H1 (cell line): ENCODE measurements around the gene TSHZ2. TPM values are rescaled to one million over a fixed set of nuclear protein-coding genes. Genes with fewer than 3 reads are reported as not detected.

ENCODE experiments used
- CTCF ChIA-PET: fragments of 300-600 bp; sonication (Branson Sonifier 250); formaldehyde crosslinking; loops from one replicate; lab custom pipeline; 2021; ENCODE audit not compliant: partially characterized antibody; lab: Charles Lee
- POLR2A ChIA-PET: fragments of 300-600 bp; sonication (Branson Sonifier 250); formaldehyde crosslinking; loops from one replicate; lab custom pipeline; 2021; ENCODE audit warnings: inconsistent platforms; ENCODE audit not compliant: partially characterized antibody; lab: Charles Lee
- DNase-seq, 2 experiments: peaks; one replicate each; pipeline versions ENCODE4 v3.0.0 to v3.0.0-alpha.2; 2010 to 2022; ENCODE audit warnings: low spot score in 2 of 2, low read depth in 1 of 2, mixed read lengths in 1 of 2
- FAIRE-seq: peaks from 2 replicates; lab custom pipeline; 2011; peaks lifted over from hg19 to GRCh38; lab: Jason Lieb, UNC
- H2AFZ ChIP-seq: 2 replicates; pipeline ENCODE4 v1.8.1; 2012; ENCODE audit warnings: low read length, inconsistent platforms
- H2AK5ac ChIP-seq: 2 replicates; pipeline ENCODE4 v1.6.1; 2013; ENCODE audit warnings: low read depth, low read length
- H2BK120ac ChIP-seq: replicated peaks from 2 replicates; pipeline ENCODE3; 2013; ENCODE audit warnings: low read depth, low read length, inconsistent platforms
- H2BK12ac ChIP-seq: 2 replicates; pipeline ENCODE4 v1.6.1; 2013; ENCODE audit warnings: low read depth, low read length
- H2BK15ac ChIP-seq: 2 replicates; pipeline ENCODE4 v1.6.1; 2013; ENCODE audit warnings: low read length
- H2BK20ac ChIP-seq: 2 replicates; pipeline ENCODE4 v1.6.1; 2013; ENCODE audit warnings: low read length
- H2BK5ac ChIP-seq: 2 replicates; pipeline ENCODE4 v1.6.1; 2013; ENCODE audit warnings: low read depth, low read length
- H3K14ac ChIP-seq: 2 replicates; pipeline ENCODE4 v1.6.1; 2013; ENCODE audit warnings: inconsistent platforms; ENCODE audit not compliant: insufficient read length
- H3K18ac ChIP-seq: 2 replicates; pipeline ENCODE4 v1.6.1; 2013; ENCODE audit warnings: low read length; ENCODE audit errors: extremely low read depth
- H3K23ac ChIP-seq: 2 replicates; pipeline ENCODE4 v1.6.1; 2013; ENCODE audit warnings: inconsistent platforms; ENCODE audit not compliant: insufficient read length
- H3K23me2 ChIP-seq: 2 replicates; pipeline ENCODE4 v1.6.1; 2013; ENCODE audit warnings: low read depth, low read length
- H3K27ac ChIP-seq: 2 replicates; pipeline ENCODE4 v1.6.1; 2011; ENCODE audit warnings: low read depth, low read length, inconsistent platforms
- H3K27me3 ChIP-seq, 4 experiments: replicated peaks in 1 of 4; 1 replicate in 1 of 4; 2 replicates in 3 of 4; pipeline versions ENCODE4 v1.6.1 to v1.8.1; 2011 to 2013; ENCODE audit warnings: low read length in 3 of 4, mild to moderate bottlenecking in 3 of 4, inconsistent platforms in 2 of 4, mixed read lengths in 2 of 4, moderate library complexity in 1 of 4; ENCODE audit not compliant: control insufficient read depth in 3 of 4, insufficient read depth in 3 of 4; ENCODE audit errors: extremely low read depth in 1 of 4
- H3K36me3 ChIP-seq, 4 experiments: 2 replicates each; pipeline versions ENCODE4 v1.6.1 to v1.8.1; 2011 to 2013; ENCODE audit warnings: mild to moderate bottlenecking in 4 of 4, low read length in 3 of 4, moderate library complexity in 2 of 4, control low read depth in 1 of 4, inconsistent platforms in 1 of 4; ENCODE audit not compliant: insufficient read depth in 4 of 4, control insufficient read depth in 2 of 4
- H3K4ac ChIP-seq: replicated peaks from 2 replicates; pipeline ENCODE3; 2013; ENCODE audit warnings: low read length, low read depth, mixed read lengths, inconsistent platforms; ENCODE audit not compliant: insufficient read length
- H3K4me1 ChIP-seq, 4 experiments: replicated peaks in 1 of 4; 1 replicate in 1 of 4; 2 replicates in 3 of 4; pipeline versions ENCODE4 v1.6.1 to v1.8.1; 2011 to 2013; ENCODE audit warnings: low read length in 3 of 4, inconsistent platforms in 2 of 4, mixed read lengths in 1 of 4; ENCODE audit not compliant: insufficient read depth in 4 of 4, control insufficient read depth in 3 of 4
- H3K4me2 ChIP-seq, 2 experiments: 2 replicates each; pipeline versions ENCODE4 v1.6.1 to v1.8.1; 2011 to 2013; ENCODE audit warnings: low read depth in 2 of 2, low read length in 2 of 2, control low read depth in 1 of 2, inconsistent platforms in 1 of 2, mild to moderate bottlenecking in 1 of 2; ENCODE audit not compliant: insufficient read depth in 1 of 2
- H3K4me3 ChIP-seq, 4 experiments: fragments of 200-600, 300-600 bp in 1 of 4; sonication (generic), shearing (Covaris generic), sonication (Bioruptor Twin) in 1 of 4; 2 replicates each; pipeline versions ENCODE4 v1.5.1 to v1.8.1; 2011 to 2016; ENCODE audit warnings: low read length in 4 of 4, low read depth in 3 of 4, control low read depth in 2 of 4, inconsistent platforms in 2 of 4, mild to moderate bottlenecking in 2 of 4, mixed read lengths in 1 of 4, moderate library complexity in 1 of 4; ENCODE audit not compliant: insufficient read depth in 2 of 4; ENCODE audit errors: extremely low read depth in 1 of 4
- H3K56ac ChIP-seq: replicated peaks from 2 replicates; pipeline ENCODE3; 2013; ENCODE audit warnings: low read depth, mild to moderate bottlenecking, mixed read lengths, low read length, inconsistent platforms; ENCODE audit not compliant: insufficient read length
- H3K79me1 ChIP-seq: 2 replicates; pipeline ENCODE4 v1.6.1; 2013; ENCODE audit warnings: low read depth, low read length, control low read depth
- H3K79me2 ChIP-seq, 2 experiments: 2 replicates each; pipeline versions ENCODE4 v1.6.1 to v1.8.1; 2012 to 2013; ENCODE audit warnings: low read length in 2 of 2, mild to moderate bottlenecking in 2 of 2, inconsistent platforms in 1 of 2; ENCODE audit not compliant: insufficient read depth in 2 of 2, control insufficient read depth in 1 of 2
- H3K9ac ChIP-seq, 4 experiments: replicated peaks in 1 of 4; 1 replicate in 1 of 4; 2 replicates in 3 of 4; pipeline versions ENCODE4 v1.6.1 to v1.8.1; 2011 to 2013; ENCODE audit warnings: low read depth in 3 of 4, low read length in 3 of 4, control low read depth in 2 of 4, mild to moderate bottlenecking in 2 of 4, moderate library complexity in 2 of 4, inconsistent platforms in 1 of 4; ENCODE audit errors: extremely low read depth in 1 of 4
- H3K9me3 ChIP-seq, 2 experiments: 2 replicates each; pipeline versions ENCODE4 v1.6.1 to v1.8.1; 2012 to 2013; ENCODE audit warnings: mild to moderate bottlenecking in 2 of 2, moderate library complexity in 2 of 2, control low read depth in 1 of 2, inconsistent platforms in 1 of 2, low read depth in 1 of 2, low read length in 1 of 2, mixed read lengths in 1 of 2; ENCODE audit not compliant: insufficient read depth in 2 of 2
- H4K20me1 ChIP-seq, 2 experiments: replicated peaks in 1 of 2; 2 replicates each; pipeline versions ENCODE3 to v1.8.1; 2011 to 2013; ENCODE audit warnings: inconsistent platforms in 2 of 2, low read length in 2 of 2, mild to moderate bottlenecking in 1 of 2; ENCODE audit not compliant: insufficient read depth in 2 of 2, control insufficient read depth in 1 of 2
- H4K5ac ChIP-seq: 2 replicates; pipeline ENCODE4 v1.6.1; 2013; ENCODE audit warnings: low read length, low read depth, mixed read lengths, inconsistent platforms; ENCODE audit not compliant: insufficient read length
- H4K8ac ChIP-seq: 2 replicates; pipeline ENCODE4 v1.8.0; 2013; ENCODE audit warnings: mild to moderate bottlenecking, moderate library complexity, low read length, inconsistent platforms; ENCODE audit not compliant: insufficient read depth; ENCODE audit errors: extremely low read depth
- H4K91ac ChIP-seq: replicated peaks from 2 replicates; pipeline ENCODE3; 2013; ENCODE audit warnings: low read length, mixed read lengths, inconsistent platforms; ENCODE audit not compliant: insufficient read length
- BCL11A ChIP-seq, 2 experiments: IDR thresholded peaks; one replicate each; pipeline ENCODE4 v1.6.1; 2011; ENCODE audit warnings: low read depth in 2 of 2, low read length in 2 of 2, mild to moderate bottlenecking in 2 of 2
- CEBPB ChIP-seq: IDR thresholded peaks from 2 replicates; pipeline ENCODE4 v1.6.1; 2012; ENCODE audit warnings: low read depth, low read length
- EZH2 ChIP-seq: fragments of 200-600 bp; sonication (generic); IDR thresholded peaks from 2 replicates; pipeline ENCODE4 v1.7.1; 2012; ENCODE audit warnings: low read depth, mild to moderate bottlenecking, moderate library complexity, low read length, inconsistent platforms; ENCODE audit not compliant: severe bottlenecking
- JUND ChIP-seq: IDR thresholded peaks from 2 replicates; pipeline ENCODE4 v1.6.1; 2011; ENCODE audit warnings: mild to moderate bottlenecking, improper control_type of control experiment, low read length
- RAD21 ChIP-seq, 2 experiments: IDR thresholded peaks in 1 of 2; conservative IDR thresholded peaks in 1 of 2; 2 replicates each; pipeline ENCODE4 v1.6.1; 2011; ENCODE audit warnings: low read depth in 2 of 2, low read length in 2 of 2, improper control_type of control experiment in 1 of 2, inconsistent platforms in 1 of 2, mild to moderate bottlenecking in 1 of 2, moderate library complexity in 1 of 2
- TAF1 ChIP-seq: IDR thresholded peaks from 2 replicates; pipeline ENCODE4 v1.6.1; 2011; ENCODE audit warnings: mild to moderate bottlenecking, low read depth, low read length
- WGBS, 2 experiments: shearing (Covaris generic) in 1 of 2; methylation state at CpG; one replicate each; pipeline versions ENCODE4 v1.1.6 to v1.1.7; 2013 to 2015; ENCODE audit warnings: low lambda C conversion rate in 2 of 2, mixed read lengths in 2 of 2, inconsistent platforms in 1 of 2, low coverage in 1 of 2, missing lambda C conversion rate in 1 of 2; ENCODE audit not compliant: insufficient replicate concordance in 2 of 2, insufficient coverage in 1 of 2, insufficient read length in 1 of 2; ENCODE audit errors: extremely low coverage in 1 of 2, missing lambda C conversion rate in 1 of 2; 5-methylcytosine and 5-hydroxymethylcytosine counted together
- polyA plus RNA-seq, 7 experiments: library from polyadenylated mRNA; depleted of rRNA in 3 of 7; stranded (reverse) in 5 of 7; unstranded in 2 of 7; fragments of >200 nt in 5 of 7; fragments of 200-250 nt in 2 of 7; gene quantifications; 1 replicate in 5 of 7; 2 replicates in 1 of 7; 4 replicates in 1 of 7; pipeline versions ENCODE4 v1.2.1 to v1.2.3, GENCODE V29; 2011 to 2013; ENCODE audit warnings: missing spikeins in 2 of 7, mixed read lengths in 2 of 7
- total RNA-seq: library from RNA; stranded (reverse); fragmentation: NEBNext Ultra II Directional; extraction: Animal tissue kit (Norgen Biotek cat#: 25700); gene quantifications from 2 replicates; pipeline ENCODE4 v1.2.1, GENCODE V29; 2021

The TSHZ2 gene
- total and polyA plus RNA-seq, 2 of the 8 experiments (the other 6 are each of a cell fraction or from before 2014, with no cell fraction given): 0.14 to 0.30 TPM

GRCh38 chr20:53411891-53412290 lies 439.7 kb downstream of the TSHZ2 start:
- CTCF ChIA-PET: interaction anchor here (0.6 to 4.3 kb wide), 10 partner anchors 9 to 203 kb away, joined by 3 to 30 read pairs (median 4); no protein-coding TSS in a partner anchor
- POLR2A ChIA-PET: no interaction called here
- no peak overlapping the region for H4K5ac ChIP-seq
- no peak overlapping the region for H3K4me3 ChIP-seq
- H2BK20ac ChIP-seq: no peak overlapping the region
- H3K56ac ChIP-seq: no peak overlapping the region
- H3K4me2 ChIP-seq: no peak overlapping the region
- no peak overlapping the region for H2BK120ac ChIP-seq
- H2BK5ac ChIP-seq: no peak overlapping the region
- no peaks in the 10 kb centered on the region for H3K23me2 ChIP-seq
- no peak overlapping the region for H2AK5ac ChIP-seq
- H3K4me1 ChIP-seq: peaks cover 0 to 7% (median 4%) of the 10 kb centered on the region in 4 experiments; a peak in 5 of 7 replicates
- H3K23ac ChIP-seq: no peak overlapping the region
- H3K79me1 ChIP-seq: no peaks in the 10 kb centered on the region
- H4K91ac ChIP-seq: no peak overlapping the region
- FAIRE-seq: no peak
- H3K9ac ChIP-seq: no peak overlapping the region
- WGBS, 2 experiments: 90% methylated on average over 4 of the region's 4 CpGs; no CpG with 5 or more reads in 1 of the 2 experiments
- H2AFZ ChIP-seq: peak overlapping the region; percentile 95; the same call in 1 of the 2 replicates
- no peaks in the 10 kb centered on the region for H3K36me3 ChIP-seq
- H3K4ac ChIP-seq: no peak overlapping the region
- no peak overlapping the region for H2BK12ac ChIP-seq
- no peak overlapping the region for H3K18ac ChIP-seq
- no peak overlapping the region for H2BK15ac ChIP-seq
- no peak for DNase-seq
- H3K14ac ChIP-seq: no peak overlapping the region
- no peaks in the 10 kb centered on the region for H3K27me3 ChIP-seq
- H3K79me2 ChIP-seq: no peaks in the 10 kb centered on the region
- H4K20me1 ChIP-seq: no peaks in the 10 kb centered on the region
- no peak overlapping the region for H4K8ac ChIP-seq
- no peak overlapping the region for H3K27ac ChIP-seq
- no peaks in the 10 kb centered on the region for H3K9me3 ChIP-seq
- TF ChIP-seq CEBPB (no peak), TAF1 (no peak), BCL11A (IDR thresholded peaks at IDR 0.05; ENCODE audit: low read depth in 2 of 2, low read length in 2 of 2) (no peak), JUND (no peak), RAD21 (IDR thresholded peaks at IDR 0.05 in 1 of 2, conservative IDR thresholded peaks at IDR 0.05 in 1 of 2; ENCODE audit: low read depth in 2 of 2, low read length in 2 of 2) (no peak), EZH2 (no peak)
